Dendritic cell treated with granulocyte-macrophage colony-stimulating factor and Interleukin-4, amounts not matched to agents 40 ng/mL and 50 ng/mL, for 4 days (primary cell): ENCODE measurements around the gene PAN2.
A peak's percentile ranks its signal among the peaks of the same experiment; 100 is the strongest.

Experiments
- H3K27ac Mint-ChIP-seq: one replicate; pipeline ENCODE4 v1.8.0; 2022; ENCODE audit warnings: mild to moderate bottlenecking, mixed read lengths
- H3K27me3 Mint-ChIP-seq: one replicate; pipeline ENCODE4 v1.8.0; 2022; ENCODE audit warnings: mild to moderate bottlenecking, mixed read lengths
- H3K36me3 Mint-ChIP-seq: one replicate; pipeline ENCODE4 v1.8.0; 2022; ENCODE audit warnings: low read depth, mixed read lengths
- H3K4me1 Mint-ChIP-seq: one replicate; pipeline ENCODE4 v1.8.0; 2022; ENCODE audit warnings: low read depth, mixed read lengths
- H3K4me3 Mint-ChIP-seq: one replicate; pipeline ENCODE4 v1.8.0; 2022; ENCODE audit warnings: mild to moderate bottlenecking, moderate library complexity, mixed read lengths
- H3K9me3 Mint-ChIP-seq: one replicate; pipeline ENCODE4 v1.8.0; 2022; ENCODE audit warnings: mixed read lengths
- intact Hi-C: fragments of 100-400 bp; cut with micrococcal nuclease; formaldehyde crosslinking; loops from one replicate; pipeline ENCODE4 v1.15.0; 2022

PAN2 gene

GRCh38 chr12:56308714-56309113 lies 25.1 kb downstream of the PAN2 start:
- Mint-ChIP-seq H3K36me3 (peaks cover 59% of the 10 kb centered on the region), H3K9me3 (no peaks in the 10 kb centered on the region), H3K27me3 (no peaks in the 10 kb centered on the region), H3K27ac (no peak overlapping the region), H3K4me3 (no peak overlapping the region), H3K4me1 (peaks cover 13% of the 10 kb centered on the region)
- intact Hi-C loops = no loop called here

- H3K9me3 Mint-ChIP-seq = no peaks in the 10 kb centered on the region
- H3K36me3 Mint-ChIP-seq = peaks cover 46% of the 10 kb centered on the region
- no peaks in the 10 kb centered on the region for H3K27me3 Mint-ChIP-seq
- no peak overlapping the region for H3K4me3 Mint-ChIP-seq
- no peak overlapping the region for H3K27ac Mint-ChIP-seq
- intact Hi-C loops = no loop called here
- H3K4me1 Mint-ChIP-seq = peaks cover 14% of the 10 kb centered on the region
Measured at GRCh38 chr12:56307221-56307965, 26.4 kb downstream of the PAN2 start.

- no peaks in the 10 kb centered on the region for H3K27me3 Mint-ChIP-seq
- no peaks in the 10 kb centered on the region for H3K9me3 Mint-ChIP-seq
- H3K4me3 Mint-ChIP-seq = no peak overlapping the region
- intact Hi-C loops = no loop called here
- H3K4me1 Mint-ChIP-seq = peaks cover 25% of the 10 kb centered on the region
- H3K36me3 Mint-ChIP-seq = peaks cover 34% of the 10 kb centered on the region
- no peak overlapping the region for H3K27ac Mint-ChIP-seq
Measured at GRCh38 chr12:56304872-56305590, 28.8 kb downstream of the PAN2 start.

- Mint-ChIP-seq H3K27me3 (no peaks in the 10 kb centered on the region), H3K4me3 (no peak overlapping the region), H3K4me1 (peaks cover 21% of the 10 kb centered on the region), H3K9me3 (no peaks in the 10 kb centered on the region), H3K27ac (no peak overlapping the region), H3K36me3 (peaks cover 34% of the 10 kb centered on the region)
- intact Hi-C loops = no loop called here
Measured at GRCh38 chr12:56304276-56304675, 29.5 kb downstream of the PAN2 start.

GRCh38 chr12:56300644-56301464 lies 32.9 kb downstream of the PAN2 start:
- H3K27ac Mint-ChIP-seq = peak overlapping the region; percentile 99
- intact Hi-C loops = loop anchor here (1.0 kb wide), 2 partner anchors 15 to 34 kb away; no protein-coding TSS in a partner anchor
- H3K9me3 Mint-ChIP-seq = no peaks in the 10 kb centered on the region
- peaks cover 54% of the 10 kb centered on the region for H3K4me1 Mint-ChIP-seq
- H3K4me3 Mint-ChIP-seq = peak overlapping the region; percentile 95
- H3K27me3 Mint-ChIP-seq = no peaks in the 10 kb centered on the region
- H3K36me3 Mint-ChIP-seq = peaks cover 52% of the 10 kb centered on the region

GRCh38 chr12:56299853-56300643 lies 33.8 kb downstream of the PAN2 start, which contains the start of gene CS:
Gene CS, minus strand, starts transcription at chr12:56300330. Its CDS starts 129 bp downstream, at chr12:56300201.
- Mint-ChIP-seq H3K36me3 (peaks cover 44% of the 10 kb centered on the region), H3K4me1 (peaks cover 54% of the 10 kb centered on the region), H3K27me3 (no peaks in the 10 kb centered on the region), H3K4me3 (peak within 1 kb of the TSS; percentile 95), H3K27ac (peak within 1 kb of the TSS; percentile 99), H3K9me3 (no peaks in the 10 kb centered on the region)
- intact Hi-C loops = loop anchor here (1.0 kb wide), 2 partner anchors 16 to 33 kb away; no protein-coding TSS in a partner anchor

GRCh38 chr12:56299308-56299852 lies 34.4 kb downstream of the PAN2 start:
- Mint-ChIP-seq H3K4me3 (peak overlapping the region; percentile 95), H3K27ac (peak overlapping the region; percentile 99), H3K27me3 (no peaks in the 10 kb centered on the region), H3K9me3 (no peaks in the 10 kb centered on the region), H3K4me1 (peaks cover 54% of the 10 kb centered on the region), H3K36me3 (peaks cover 41% of the 10 kb centered on the region)
- intact Hi-C loops = no loop called here

- Mint-ChIP-seq H3K27me3 (no peaks in the 10 kb centered on the region), H3K9me3 (no peaks in the 10 kb centered on the region), H3K4me3 (peak overlapping the region; percentile 95), H3K27ac (peak overlapping the region; percentile 99), H3K36me3 (peaks cover 46% of the 10 kb centered on the region), H3K4me1 (peaks cover 58% of the 10 kb centered on the region)
- intact Hi-C loops = no loop called here
Measured at GRCh38 chr12:56298828-56299227, 35.0 kb downstream of the PAN2 start.

- H3K4me3 Mint-ChIP-seq = peak overlapping the region; percentile 26
- no peaks in the 10 kb centered on the region for H3K27me3 Mint-ChIP-seq
- H3K9me3 Mint-ChIP-seq = no peaks in the 10 kb centered on the region
- peak overlapping the region; percentile 34 for H3K27ac Mint-ChIP-seq
- intact Hi-C loops = no loop called here
- peaks cover 54% of the 10 kb centered on the region for H3K36me3 Mint-ChIP-seq
- peaks cover 64% of the 10 kb centered on the region for H3K4me1 Mint-ChIP-seq
Measured at GRCh38 chr12:56297400-56297799, 36.4 kb downstream of the PAN2 start.

- Mint-ChIP-seq H3K4me1 (peaks cover 56% of the 10 kb centered on the region), H3K27me3 (no peaks in the 10 kb centered on the region), H3K9me3 (no peaks in the 10 kb centered on the region), H3K27ac (no peak overlapping the region), H3K4me3 (no peak overlapping the region), H3K36me3 (peaks cover 61% of the 10 kb centered on the region)
- intact Hi-C loops = no loop called here
Measured at GRCh38 chr12:56296295-56296694, 37.5 kb downstream of the PAN2 start.

GRCh38 chr12:56293795-56294194 lies 40.0 kb downstream of the PAN2 start:
- H3K4me1 Mint-ChIP-seq = peaks cover 44% of the 10 kb centered on the region
- H3K36me3 Mint-ChIP-seq = peaks cover 66% of the 10 kb centered on the region
- H3K27me3 Mint-ChIP-seq = no peaks in the 10 kb centered on the region
- intact Hi-C loops = no loop called here
- no peak overlapping the region for H3K4me3 Mint-ChIP-seq
- no peaks in the 10 kb centered on the region for H3K9me3 Mint-ChIP-seq
- H3K27ac Mint-ChIP-seq = no peak overlapping the region

- Mint-ChIP-seq H3K27me3 (no peaks in the 10 kb centered on the region), H3K36me3 (peaks cover 81% of the 10 kb centered on the region), H3K9me3 (no peaks in the 10 kb centered on the region), H3K4me1 (peaks cover 12% of the 10 kb centered on the region), H3K4me3 (no peak overlapping the region), H3K27ac (no peak overlapping the region)
- intact Hi-C loops = no loop called here
Measured at GRCh38 chr12:56288705-56289387, 45.0 kb downstream of the PAN2 start.
